ENCODE measurements around the gene PLA2R1.
"Not testable (repeated sequence)": the region's sequence is repeated elsewhere in the genome, so short reads cannot be mapped to it uniquely, and the experiment has no call there.

Gene PLA2R1

GRCh38 chr2:159982842-159983785, 79.3 kb downstream of the PLA2R1 start:
- no peak for DNase-seq (ENCODE audit: low read depth)

GRCh38 chr2:159982270-159982669, 80.1 kb downstream of the PLA2R1 start:
- DNase-seq (ENCODE audit: low read depth): no peak

GRCh38 chr2:159976527-159977160, 85.8 kb downstream of the PLA2R1 start:
- no peak for DNase-seq (ENCODE audit: low read depth)

DNA sequence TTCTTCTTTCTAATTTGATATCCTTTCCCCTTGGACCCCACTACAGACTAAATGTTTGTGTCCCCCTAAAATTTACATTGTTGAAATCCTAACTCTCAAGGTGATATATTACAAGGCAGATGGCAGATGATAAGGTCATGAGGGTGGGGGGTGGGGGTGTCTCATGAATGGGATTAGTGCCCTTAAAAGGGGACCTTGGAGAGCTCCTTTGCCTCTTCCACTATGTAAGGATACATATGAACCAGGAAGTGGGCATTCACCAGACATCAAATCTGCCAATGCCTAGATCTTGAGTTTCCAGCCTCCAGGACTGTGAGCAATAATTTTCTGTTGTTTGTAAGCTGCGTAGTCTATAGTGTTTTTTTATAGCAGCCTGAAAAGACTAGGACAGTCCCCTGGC, 89.1 kb downstream of the PLA2R1 start:
- no peak for DNase-seq (ENCODE audit: low read depth)

- no peak for DNase-seq (ENCODE audit: low read depth)
Measured at GRCh38 chr2:159971365-159972152, 90.9 kb downstream of the PLA2R1 start.

DNA sequence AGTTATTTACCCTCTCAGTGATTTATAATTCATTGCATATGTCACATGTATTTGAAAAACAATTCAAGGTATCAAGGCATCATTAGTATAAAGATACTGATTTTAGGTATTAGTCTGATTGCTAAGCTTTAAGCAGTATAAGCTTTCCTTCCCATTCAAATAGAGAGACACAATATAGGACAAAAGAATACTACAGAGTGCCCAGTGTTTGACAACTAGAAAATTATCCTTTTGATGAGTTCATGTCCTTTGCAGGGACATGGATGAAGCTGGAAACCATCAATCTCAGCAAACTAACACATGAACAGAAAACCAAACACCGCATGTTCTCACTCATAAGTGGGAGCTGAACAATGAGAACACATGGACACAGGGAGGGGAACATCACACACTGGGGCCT, 91.9 kb downstream of the PLA2R1 start:
- DNase-seq (ENCODE audit: low read depth): not testable (repeated sequence)

- DNase-seq (ENCODE audit: low read depth): no peak
Measured at GRCh38 chr2:159968279-159968900, 94.0 kb downstream of the PLA2R1 start.

DNA sequence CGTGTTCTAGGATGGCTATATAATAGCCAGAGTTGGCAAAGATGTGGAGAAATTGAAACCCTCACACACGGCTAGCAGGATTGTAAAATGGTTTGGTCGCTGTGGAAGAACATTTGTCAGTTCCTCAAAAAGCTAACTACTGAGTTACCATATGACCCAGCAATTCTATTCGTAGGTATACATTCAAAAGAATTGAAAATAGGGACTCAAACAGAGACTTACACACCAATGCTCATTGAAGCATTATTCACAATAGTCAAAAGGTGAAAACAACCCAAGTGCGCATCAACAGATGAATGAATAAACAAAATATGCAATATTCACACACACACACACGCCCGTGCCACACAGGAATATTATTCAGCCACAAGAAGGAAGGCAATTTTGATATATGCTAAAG, 98.7 kb downstream of the PLA2R1 start:
- DNase-seq (ENCODE audit: low read depth): no peak

DNA sequence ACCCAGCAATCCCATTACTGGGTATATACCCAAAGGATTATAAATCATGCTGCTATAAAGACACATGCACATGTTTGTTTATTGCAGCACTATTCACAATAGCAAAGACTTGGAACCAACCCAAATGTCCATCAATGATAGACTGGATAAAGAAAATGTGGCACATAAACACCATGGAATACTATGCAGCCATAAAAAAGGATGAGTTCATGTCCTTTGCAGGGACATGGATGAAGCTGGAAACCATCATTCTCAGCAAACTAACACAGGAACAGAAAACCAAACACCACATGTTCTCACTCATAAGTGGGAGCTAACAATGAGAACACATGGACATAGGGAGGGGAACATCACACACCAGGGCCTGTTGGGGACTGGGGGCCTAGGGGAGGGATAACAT, 99.9 kb downstream of the PLA2R1 start:
- DNase-seq (ENCODE audit: low read depth): not testable (repeated sequence)

GRCh38 chr2:159961451-159961850, 101.0 kb downstream of the PLA2R1 start:
- no peak for DNase-seq (ENCODE audit: low read depth)

GRCh38 chr2:159961037-159961436, 101.4 kb downstream of the PLA2R1 start:
- no peak for DNase-seq (ENCODE audit: low read depth)

DNA sequence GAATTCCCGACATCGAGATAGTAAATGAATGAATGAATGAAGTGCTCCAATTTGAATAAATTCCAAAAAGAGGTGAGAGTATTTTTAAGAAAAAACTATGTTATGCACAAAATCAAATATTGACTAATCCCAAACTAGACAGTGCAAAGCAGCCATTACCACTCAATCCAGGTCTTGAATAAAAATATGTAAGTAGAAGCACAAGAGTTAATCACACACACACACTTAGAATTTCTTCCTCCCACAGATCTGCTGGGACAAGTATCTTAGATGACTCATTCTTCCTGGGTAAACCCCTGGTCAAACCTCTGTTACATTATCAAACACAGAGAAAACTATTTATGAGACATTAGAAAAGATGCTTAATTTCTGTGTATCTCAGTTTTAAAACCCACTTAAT, 102.0 kb downstream of the PLA2R1 start:
- DNase-seq (ENCODE audit: low read depth): no peak

- no peak for DNase-seq (ENCODE audit: low read depth)
Measured at GRCh38 chr2:159959136-159959535, 103.3 kb downstream of the PLA2R1 start.

DNA sequence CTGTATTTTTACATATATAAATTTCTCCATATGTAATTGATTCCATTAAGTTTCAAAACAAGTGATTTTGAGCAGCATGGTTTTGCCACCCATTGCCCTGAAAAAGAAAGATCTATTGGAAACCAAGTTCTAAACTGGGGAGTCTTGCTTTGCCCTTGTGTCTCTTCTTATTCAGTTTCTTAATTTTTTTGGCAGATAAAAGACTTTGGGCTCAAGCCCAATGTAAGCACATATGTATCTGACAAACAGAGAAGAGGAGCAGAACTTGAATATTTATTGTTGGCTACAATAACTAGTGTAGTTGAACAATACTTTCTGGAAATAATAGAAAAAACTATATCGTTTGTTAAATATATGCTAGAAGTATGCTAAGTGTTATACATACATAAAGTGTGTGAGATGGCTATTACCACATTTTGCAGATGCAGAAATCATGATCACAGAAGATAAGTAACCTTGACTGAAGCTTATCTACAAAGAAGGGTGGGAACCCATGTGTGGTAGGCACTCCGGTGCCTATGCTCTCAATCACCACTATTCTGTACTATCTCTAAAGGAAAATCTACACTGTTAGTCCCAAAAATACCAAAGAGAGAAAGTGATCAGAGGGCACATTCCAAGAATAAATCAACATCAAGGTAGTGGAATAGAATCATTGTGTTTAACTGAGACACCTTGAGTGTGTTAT, 109.1 kb downstream of the PLA2R1 start:
- no peak for DNase-seq (ENCODE audit: low read depth)

DNA sequence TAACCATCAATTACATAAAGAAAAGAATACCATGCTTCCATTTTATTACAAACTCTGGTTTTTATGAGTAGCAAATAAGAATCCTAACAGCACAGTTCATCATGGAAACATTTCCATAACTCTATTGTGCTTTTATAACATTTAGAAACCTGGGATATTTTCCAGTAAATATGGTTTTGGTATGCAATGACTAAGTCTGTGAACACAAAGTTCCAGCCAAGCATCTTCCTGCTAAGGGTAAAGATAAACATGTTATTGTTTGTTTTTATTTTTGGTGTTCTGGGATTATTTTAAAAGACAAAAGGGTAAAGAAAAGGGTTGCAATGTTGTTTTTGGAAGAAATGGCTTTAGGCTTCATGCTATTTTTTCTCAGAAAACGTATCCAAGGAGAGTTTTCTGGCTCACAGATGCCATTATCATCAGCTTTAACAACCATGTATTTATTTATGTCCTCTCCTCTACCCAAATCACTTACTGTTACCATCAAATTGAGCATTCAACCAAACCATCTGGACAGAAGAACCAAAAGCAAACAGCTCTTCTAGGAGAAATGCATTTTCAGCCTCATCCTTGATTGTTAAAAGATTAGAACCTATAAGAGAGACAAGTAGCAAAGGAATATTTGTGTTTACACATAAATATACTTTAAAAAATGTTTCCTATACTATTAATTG, 116.0 kb downstream of the PLA2R1 start:
- DNase-seq (ENCODE audit: low read depth): no peak

DNA sequence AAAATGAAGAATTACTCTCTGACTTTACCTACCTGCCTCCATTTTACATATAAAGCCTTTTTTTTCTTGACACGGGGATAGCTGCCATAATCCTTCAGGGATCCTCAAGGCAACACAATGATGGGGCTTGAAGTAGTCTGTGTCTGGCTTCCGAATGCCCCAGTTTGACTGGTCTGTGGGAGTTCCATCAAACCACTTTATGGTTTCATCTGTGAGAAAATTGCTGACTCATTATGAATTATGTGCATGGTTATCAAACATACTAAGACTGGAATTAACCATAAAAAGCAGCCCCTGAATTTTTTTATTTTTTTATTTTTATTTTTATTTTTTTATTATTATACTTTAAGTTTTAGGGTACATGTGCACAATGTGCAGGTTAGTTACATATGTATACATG, 117.5 kb downstream of the PLA2R1 start:
- DNase-seq (ENCODE audit: low read depth): no peak

DNA sequence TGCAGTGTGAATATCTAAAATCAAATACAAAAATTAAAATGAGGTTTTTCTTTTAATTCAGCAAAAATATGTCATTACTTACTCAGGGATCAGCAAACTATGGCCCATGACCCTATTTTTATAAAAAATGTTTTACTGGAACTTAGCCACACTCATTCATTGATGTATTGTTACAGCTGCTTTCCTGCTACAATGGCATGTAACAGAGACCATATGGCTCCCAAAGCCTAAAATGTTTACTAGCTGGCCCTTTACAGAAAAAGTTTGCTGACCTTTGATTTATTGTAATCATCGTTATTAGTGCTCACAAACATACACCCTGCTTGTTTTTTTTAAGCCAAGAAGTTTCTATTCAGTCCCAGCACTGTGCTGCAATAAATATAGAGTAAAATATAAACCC, 120.3 kb downstream of the PLA2R1 start:
- no peak for DNase-seq (ENCODE audit: low read depth)

DNA sequence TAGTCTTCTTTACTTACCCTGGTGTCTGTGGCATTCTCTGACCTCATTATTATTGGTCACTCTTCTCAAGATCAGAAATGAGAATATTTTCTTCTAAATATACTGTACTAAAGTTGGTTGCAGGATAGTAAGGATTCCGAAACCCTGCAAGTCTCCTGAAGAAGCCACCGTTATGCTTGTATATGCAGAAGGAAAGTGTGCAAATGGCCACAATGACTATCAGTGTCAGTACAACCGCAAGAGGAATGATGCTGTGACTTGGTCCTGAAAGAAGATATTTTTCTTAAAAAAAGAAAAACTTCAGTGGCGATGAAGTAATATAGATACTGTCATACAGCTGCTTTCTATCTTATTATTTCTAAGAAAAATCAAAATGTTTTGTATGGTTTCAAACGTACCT, 120.7 kb downstream of the PLA2R1 start:
- no peak for DNase-seq (ENCODE audit: low read depth)

DNA sequence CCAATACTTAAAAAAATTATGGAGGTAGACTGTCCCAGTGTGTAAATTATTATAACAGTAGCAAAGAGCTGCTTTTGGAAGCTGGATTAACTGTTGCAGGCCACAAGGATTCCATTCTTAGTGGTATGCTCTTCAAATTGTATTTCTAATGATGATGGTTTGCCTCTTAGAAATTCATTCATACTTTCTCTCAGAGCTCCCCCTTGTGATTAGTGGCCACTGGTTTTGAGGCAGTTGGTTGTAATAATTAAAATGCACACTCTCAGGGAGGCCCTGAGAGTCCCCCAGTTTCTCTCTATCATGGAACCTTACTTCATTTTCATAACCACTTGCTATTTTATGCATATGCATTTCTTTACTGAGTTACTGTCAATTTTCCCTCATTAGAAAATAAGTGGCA, 122.5 kb downstream of the PLA2R1 start:
- DNase-seq (ENCODE audit: low read depth): no peak

- no peak for DNase-seq (ENCODE audit: low read depth)
Measured at GRCh38 chr2:159938395-159938794, 124.0 kb downstream of the PLA2R1 start.

DNA sequence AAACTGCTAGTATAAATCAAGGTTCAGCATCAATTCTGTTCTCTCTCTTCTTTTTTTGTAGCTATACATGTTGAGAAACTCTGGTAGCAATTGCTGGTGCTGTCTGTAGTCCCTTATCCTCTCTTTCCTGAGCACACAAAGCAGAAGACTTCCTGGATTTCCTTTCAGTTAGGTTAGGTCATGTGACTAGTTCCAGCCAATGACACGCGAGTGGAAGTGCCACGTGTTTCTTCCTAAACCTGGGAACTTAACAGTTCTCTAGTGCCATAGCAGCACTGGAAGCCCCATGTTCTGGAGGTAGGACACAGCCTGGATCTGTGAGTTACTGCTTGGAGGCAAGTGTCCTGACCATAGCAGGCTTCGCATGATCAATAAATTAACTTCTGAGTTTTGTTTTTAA, 125.9 kb downstream of the PLA2R1 start:
- DNase-seq (ENCODE audit: low read depth): no peak

Data from stimulated activated CD8-positive, alpha-beta memory T cell treated with anti-CD3 and anti-CD28 coated beads, Interleukin-7, amount 100 ng/mL, for 24 hours (primary cell).